H9 (cell line): ENCODE measurements around the gene FOXA2. TPM values are rescaled to one million over a fixed set of nuclear protein-coding genes. Genes with fewer than 3 reads are reported as not detected.

Experiments
- DNase-seq: peaks from one replicate; pipeline ENCODE4 v3.0.0-alpha.2; 2017
- H2AFZ ChIP-seq: one replicate; pipeline ENCODE4 v1.6.1; 2013; ENCODE audit warnings: mild to moderate bottlenecking, low read length, control low read depth, moderate library complexity
- H2AK5ac ChIP-seq: 2 replicates; pipeline ENCODE4 v1.6.1; 2013; ENCODE audit warnings: low read length, control low read depth, mixed read lengths; ENCODE audit not compliant: insufficient read length
- H2BK120ac ChIP-seq: one replicate; pipeline ENCODE4 v1.6.1; 2013; ENCODE audit warnings: low read depth, mild to moderate bottlenecking, low read length, control low read depth, inconsistent platforms; ENCODE audit not compliant: poor library complexity, severe bottlenecking
- H2BK12ac ChIP-seq: 2 replicates; pipeline ENCODE4 v1.6.1; 2013; ENCODE audit warnings: low read length, control low read depth, mixed read lengths, low read depth; ENCODE audit not compliant: insufficient read length
- H2BK15ac ChIP-seq: 2 replicates; pipeline ENCODE4 v1.6.1; 2013; ENCODE audit warnings: low read depth, low read length, control low read depth
- H2BK20ac ChIP-seq: one replicate; pipeline ENCODE4 v1.6.1; 2013; ENCODE audit warnings: low read depth, mild to moderate bottlenecking, low read length, control low read depth, inconsistent platforms; ENCODE audit not compliant: poor library complexity, severe bottlenecking
- H2BK5ac ChIP-seq: 2 replicates; pipeline ENCODE4 v1.6.1; 2013; ENCODE audit warnings: low read length, control low read depth, mixed read lengths; ENCODE audit not compliant: insufficient read length
- H3K14ac ChIP-seq: 2 replicates; pipeline ENCODE4 v1.6.1; 2013; ENCODE audit warnings: low read length, control low read depth; ENCODE audit not compliant: insufficient read depth
- H3K18ac ChIP-seq: 2 replicates; pipeline ENCODE4 v1.6.1; 2013; ENCODE audit warnings: low read depth, mild to moderate bottlenecking, mixed read lengths, low read length, control low read depth; ENCODE audit not compliant: insufficient read length
- H3K23ac ChIP-seq: 2 replicates; pipeline ENCODE4 v1.6.1; 2013; ENCODE audit warnings: low read length, control low read depth, mixed read lengths, low read depth; ENCODE audit not compliant: insufficient read length
- H3K23me2 ChIP-seq: 2 replicates; pipeline ENCODE4 v1.6.1; 2013; ENCODE audit warnings: low read depth, mild to moderate bottlenecking, mixed read lengths, low read length, control low read depth; ENCODE audit not compliant: insufficient read length, poor library complexity, severe bottlenecking
- H3K27ac ChIP-seq: 2 replicates; pipeline ENCODE4 v1.5.1; 2013; ENCODE audit warnings: low read length, control low read depth, mixed read lengths, low read depth; ENCODE audit not compliant: insufficient read length
- H3K27me3 ChIP-seq: 2 replicates; pipeline ENCODE4 v1.6.1; 2013; ENCODE audit warnings: low read length, control low read depth, inconsistent platforms; ENCODE audit not compliant: insufficient read depth
- H3K4ac ChIP-seq: 2 replicates; pipeline ENCODE4 v1.6.1; 2013; ENCODE audit warnings: low read depth, mild to moderate bottlenecking, control low read depth, inconsistent platforms, low read length, moderate library complexity
- H3K4me1 ChIP-seq: 2 replicates; pipeline ENCODE4 v1.6.1; 2013; ENCODE audit warnings: low read length, control low read depth, inconsistent platforms; ENCODE audit not compliant: insufficient read depth
- H3K4me2 ChIP-seq: 2 replicates; pipeline ENCODE4 v1.6.1; 2013; ENCODE audit warnings: low read length, control low read depth, mixed read lengths; ENCODE audit not compliant: insufficient read length, insufficient read depth
- H3K56ac ChIP-seq: 2 replicates; pipeline ENCODE4 v1.6.1; 2013; ENCODE audit warnings: low read depth, mild to moderate bottlenecking, mixed read lengths, low read length, control low read depth; ENCODE audit not compliant: insufficient read length
- H3K79me1 ChIP-seq: 2 replicates; pipeline ENCODE4 v1.6.1; 2013; ENCODE audit warnings: low read depth, mild to moderate bottlenecking, moderate library complexity, low read length, control low read depth, inconsistent platforms; ENCODE audit not compliant: insufficient read depth, poor library complexity, severe bottlenecking
- H3K79me2 ChIP-seq: 2 replicates; pipeline ENCODE4 v1.6.1; 2013; ENCODE audit warnings: low read length, control low read depth, inconsistent platforms; ENCODE audit not compliant: insufficient read depth
- H3K9ac ChIP-seq: 2 replicates; pipeline ENCODE4 v1.6.1; 2013; ENCODE audit warnings: low read length, control low read depth, mixed read lengths; ENCODE audit not compliant: insufficient read length; ENCODE audit errors: extremely low read depth
- H3K9me3 ChIP-seq: one replicate; pipeline ENCODE4 v1.6.1; 2013; ENCODE audit warnings: low read depth, low read length, inconsistent platforms; ENCODE audit not compliant: control insufficient read depth
- H3T11ph ChIP-seq: one replicate; pipeline ENCODE4 v1.6.1; 2013; ENCODE audit warnings: mild to moderate bottlenecking, low read length, control low read depth, inconsistent platforms
- H4K20me1 ChIP-seq: one replicate; pipeline ENCODE4 v1.6.1; 2013; ENCODE audit not compliant: control insufficient read depth, insufficient read length, insufficient read depth
- H4K5ac ChIP-seq: 2 replicates; pipeline ENCODE4 v1.6.1; 2013; ENCODE audit warnings: low read depth, mild to moderate bottlenecking, mixed read lengths, low read length, control low read depth; ENCODE audit not compliant: insufficient read length
- H4K8ac ChIP-seq: replicated peaks from 2 replicates; pipeline ENCODE4 v1.6.1; 2013; ENCODE audit warnings: low read length, control low read depth, mixed read lengths, low read depth; ENCODE audit not compliant: insufficient read length
- H4K91ac ChIP-seq: 2 replicates; pipeline ENCODE4 v1.6.1; 2013; ENCODE audit warnings: low read depth, mild to moderate bottlenecking, moderate library complexity, mixed read lengths, low read length, control low read depth; ENCODE audit not compliant: insufficient read length
- H3K27ac Mint-ChIP-seq, 3 experiments: 2 replicates in 2 of 3; 3 replicates in 1 of 3; pipeline ENCODE4 v1.8.0; 2020 to 2021; ENCODE audit warnings: mixed read lengths in 3 of 3, mild to moderate bottlenecking in 1 of 3, moderate library complexity in 1 of 3
- H3K27me3 Mint-ChIP-seq: 2 replicates; pipeline ENCODE4 v1.8.0; 2021; ENCODE audit warnings: low read depth, mild to moderate bottlenecking, moderate library complexity, mixed read lengths
- H3K36me3 Mint-ChIP-seq, 3 experiments: 2 replicates in 2 of 3; 3 replicates in 1 of 3; pipeline ENCODE4 v1.8.0; 2020 to 2021; ENCODE audit warnings: low read depth in 3 of 3, mixed read lengths in 3 of 3; ENCODE audit not compliant: insufficient read depth in 1 of 3
- H3K4me1 Mint-ChIP-seq, 2 experiments: 2 replicates each; pipeline ENCODE4 v1.8.0; 2020; ENCODE audit warnings: mixed read lengths in 2 of 2
- H3K4me3 Mint-ChIP-seq, 2 experiments: 2 replicates in 1 of 2; 3 replicates in 1 of 2; pipeline ENCODE4 v1.8.0; 2020 to 2021; ENCODE audit warnings: mild to moderate bottlenecking in 2 of 2, mixed read lengths in 2 of 2, moderate library complexity in 1 of 2
- H3K9me3 Mint-ChIP-seq, 2 experiments: 2 replicates in 1 of 2; 3 replicates in 1 of 2; pipeline ENCODE4 v1.8.0; 2020; ENCODE audit warnings: mild to moderate bottlenecking in 2 of 2, mixed read lengths in 2 of 2, moderate library complexity in 1 of 2
- CTCF ChIP-seq: fragments of 200-600 bp; sonication (generic); conservative IDR thresholded peaks from 3 replicates; pipeline ENCODE4 v1.8.0; 2021; ENCODE audit warnings: antibody characterized with exemption, mild to moderate bottlenecking
- WGBS: extraction: QIAGEN DNeasy Blood & Tissue Kit; methylation state at CpG from one replicate; pipeline ENCODE4 v1.1.7; 2013; ENCODE audit warnings: missing lambda C conversion rate, low lambda C conversion rate, mixed read lengths; ENCODE audit not compliant: insufficient read length; ENCODE audit errors: extremely low coverage; 5-methylcytosine and 5-hydroxymethylcytosine counted together
- total RNA-seq: library from RNA; stranded (reverse); gene quantifications from 2 replicates; pipeline ENCODE4 v1.2.1, GENCODE V29; 2021

The FOXA2 gene
- total RNA-seq, 1 experiment from 2014 or later: not detected

DNA sequence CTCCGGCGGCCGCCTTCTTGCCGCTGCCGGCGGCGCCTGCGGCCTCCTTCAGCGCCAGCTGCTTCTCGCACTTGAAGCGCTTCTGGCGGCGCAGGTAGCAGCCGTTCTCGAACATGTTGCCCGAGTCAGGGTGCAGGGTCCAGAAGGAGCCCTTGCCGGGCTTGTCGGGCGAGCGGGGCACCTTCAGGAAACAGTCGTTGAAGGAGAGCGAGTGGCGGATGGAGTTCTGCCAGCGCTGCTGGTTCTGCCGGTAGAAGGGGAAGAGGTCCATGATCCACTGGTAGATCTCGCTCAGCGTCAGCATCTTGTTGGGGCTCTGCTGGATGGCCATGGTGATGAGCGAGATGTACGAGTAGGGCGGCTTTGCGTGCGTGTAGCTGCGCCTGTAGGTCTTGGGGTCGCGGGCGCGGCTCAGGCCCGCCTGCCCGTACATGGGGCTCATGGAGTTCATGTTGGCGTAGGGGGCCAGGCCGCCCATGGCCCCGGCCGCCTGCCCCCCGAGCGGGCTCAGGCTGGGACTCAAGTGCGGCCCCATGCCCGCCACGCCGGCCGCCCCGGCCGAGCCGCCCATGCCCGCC, 1.9 kb downstream of the FOXA2 start:
- H3K4me1 ChIP-seq: no peaks in the 10 kb centered on the region
- H3K18ac ChIP-seq: no peak overlapping the region
- H3K36me3 Mint-ChIP-seq: peaks cover 0 to 3% (median 3%) of the 10 kb centered on the region in 3 experiments; a peak in 3 of 7 replicates
- H2AK5ac ChIP-seq: no peak overlapping the region
- no peak overlapping the region for H2BK20ac ChIP-seq
- no peaks in the 10 kb centered on the region for H3K79me2 ChIP-seq
- H2BK15ac ChIP-seq: no peak overlapping the region; the same call in 1 of the 2 replicates
- H4K91ac ChIP-seq: no peak overlapping the region
- H3K23ac ChIP-seq: no peak overlapping the region
- peaks cover 28 to 52% of the 10 kb centered on the region in 2 experiments for H3K4me1 Mint-ChIP-seq
- H3K9ac ChIP-seq: no peak overlapping the region
- no peak overlapping the region for H2AFZ ChIP-seq
- no peaks in the 10 kb centered on the region for H3K9me3 ChIP-seq
- H3K27me3 Mint-ChIP-seq: peaks cover 96% of the 10 kb centered on the region
- H3K4me3 Mint-ChIP-seq: peak overlapping the region in 1 of 2 experiments; percentile 74; a peak in 3 of 5 replicates
- H3K27ac ChIP-seq: no peak overlapping the region
- no peaks in the 10 kb centered on the region for H3K79me1 ChIP-seq
- no peak overlapping the region for H3K27ac Mint-ChIP-seq
- H2BK12ac ChIP-seq: no peak overlapping the region
- H2BK120ac ChIP-seq: no peak overlapping the region
- H3K23me2 ChIP-seq: peaks cover 8% of the 10 kb centered on the region
- peak overlapping the region; percentile 37 for H3K4me2 ChIP-seq
- no peak overlapping the region for H3K4ac ChIP-seq
- H3K27me3 ChIP-seq: peaks cover 86% of the 10 kb centered on the region
- no peak overlapping the region for H3T11ph ChIP-seq
- WGBS: no CpG with 5 or more reads among the region's 54 CpGs
- no peak overlapping the region for H2BK5ac ChIP-seq
- no peak overlapping the region for H4K5ac ChIP-seq
- peaks cover 0 to 32% of the 10 kb centered on the region in 2 experiments; a peak in 3 of 5 replicates for H3K9me3 Mint-ChIP-seq
- no peak for TF ChIP-seq CTCF
- peak; percentile 51 for DNase-seq
- no peak overlapping the region for H3K14ac ChIP-seq
- H3K56ac ChIP-seq: no peak overlapping the region
- H4K20me1 ChIP-seq: no peaks in the 10 kb centered on the region
- no peak overlapping the region for H4K8ac ChIP-seq
